Neuronal stem cell (in vitro differentiated cells): ENCODE measurements around the gene GGCX.

ENCODE experiments used
- DNase-seq: peaks from one replicate; pipeline ENCODE4 v3.0.0-alpha.2; 2013; ENCODE audit warnings: low spot score
- H2AFZ ChIP-seq: one replicate; pipeline ENCODE4 v1.6.1; 2013; ENCODE audit warnings: mild to moderate bottlenecking, low read length, inconsistent platforms
- H2AK5ac ChIP-seq: 2 replicates; pipeline ENCODE4 v1.6.1; 2013; ENCODE audit warnings: low read depth, mild to moderate bottlenecking, inconsistent platforms, low read length, moderate library complexity, mixed read lengths
- H2BK120ac ChIP-seq: 2 replicates; pipeline ENCODE4 v1.6.1; 2013; ENCODE audit warnings: low read depth, mild to moderate bottlenecking, inconsistent platforms, low read length, moderate library complexity, mixed read lengths
- H2BK12ac ChIP-seq: one replicate; pipeline ENCODE4 v1.6.1; 2013; ENCODE audit warnings: low read length, inconsistent platforms
- H2BK15ac ChIP-seq: 2 replicates; pipeline ENCODE4 v1.6.1; 2013; ENCODE audit warnings: mild to moderate bottlenecking, low read length, inconsistent platforms, mixed read lengths
- H2BK5ac ChIP-seq: one replicate; pipeline ENCODE4 v1.6.1; 2013; ENCODE audit warnings: inconsistent platforms, mild to moderate bottlenecking, low read length, moderate library complexity
- H3K14ac ChIP-seq: one replicate; pipeline ENCODE4 v1.6.1; 2013; ENCODE audit warnings: low read length, inconsistent platforms
- H3K18ac ChIP-seq: 2 replicates; pipeline ENCODE4 v1.6.1; 2013; ENCODE audit warnings: low read length, inconsistent platforms
- H3K23ac ChIP-seq: 2 replicates; pipeline ENCODE4 v1.6.1; 2013; ENCODE audit warnings: low read depth, mild to moderate bottlenecking, mixed read lengths, low read length, inconsistent platforms; ENCODE audit not compliant: poor library complexity
- H3K27ac ChIP-seq: replicated peaks from 3 replicates; pipeline ENCODE4 v1.5.1; 2013; ENCODE audit warnings: low read length, inconsistent platforms
- H3K27me3 ChIP-seq, 3 experiments: 2 replicates each; pipeline ENCODE4 v1.6.1; 2013; ENCODE audit warnings: low read length in 3 of 3, mild to moderate bottlenecking in 2 of 3, inconsistent platforms in 1 of 3, low read depth in 1 of 3, mixed read lengths in 1 of 3, moderate library complexity in 1 of 3; ENCODE audit not compliant: control insufficient read depth in 3 of 3, insufficient read depth in 3 of 3
- H3K36me3 ChIP-seq, 2 donors: replicated peaks in 1 of 2; 2 replicates each; pipeline ENCODE4 v1.6.1; 2013; ENCODE audit warnings: low read length in 2 of 2; ENCODE audit not compliant: control insufficient read depth in 2 of 2, insufficient read depth in 2 of 2
- H3K4ac ChIP-seq: 2 replicates; pipeline ENCODE4 v1.6.1; 2013; ENCODE audit warnings: inconsistent platforms, mild to moderate bottlenecking, low read length, moderate library complexity
- H3K4me1 ChIP-seq, 2 donors: 1 replicate in 1 of 2; 2 replicates in 1 of 2; pipeline ENCODE4 v1.6.1; 2013; ENCODE audit warnings: low read length in 2 of 2, low read depth in 1 of 2; ENCODE audit not compliant: control insufficient read depth in 2 of 2, insufficient read depth in 1 of 2
- H3K4me2 ChIP-seq: one replicate; pipeline ENCODE4 v1.6.1; 2013; ENCODE audit warnings: mild to moderate bottlenecking, low read length, inconsistent platforms; ENCODE audit not compliant: insufficient read depth, poor library complexity, severe bottlenecking
- H3K4me3 ChIP-seq, 2 donors: 2 replicates each; pipeline ENCODE4 v1.5.1; 2013; ENCODE audit warnings: low read length in 2 of 2, mild to moderate bottlenecking in 2 of 2, inconsistent platforms in 1 of 2, moderate library complexity in 1 of 2
- H3K79me1 ChIP-seq: one replicate; pipeline ENCODE4 v1.6.1; 2013; ENCODE audit warnings: low read depth, mild to moderate bottlenecking, inconsistent platforms, low read length, moderate library complexity
- H3K9ac ChIP-seq: one replicate; pipeline ENCODE4 v1.6.1; 2013; ENCODE audit warnings: mild to moderate bottlenecking, low read depth, low read length, inconsistent platforms; ENCODE audit not compliant: poor library complexity
- H3K9me3 ChIP-seq, 2 donors: replicated peaks in 1 of 2; 2 replicates each; pipeline versions ENCODE3 to v1.6.1; 2013; ENCODE audit warnings: low read length in 2 of 2, mild to moderate bottlenecking in 2 of 2, inconsistent platforms in 1 of 2, low read depth in 1 of 2, mixed read lengths in 1 of 2, moderate library complexity in 1 of 2; ENCODE audit not compliant: control insufficient read depth in 2 of 2, insufficient read depth in 1 of 2
- H4K8ac ChIP-seq: one replicate; pipeline ENCODE4 v1.6.1; 2013; ENCODE audit warnings: low read depth, mild to moderate bottlenecking, inconsistent platforms, low read length, moderate library complexity
- H4K91ac ChIP-seq: one replicate; pipeline ENCODE4 v1.6.1; 2013; ENCODE audit warnings: low read length, low read depth, mild to moderate bottlenecking, inconsistent platforms; ENCODE audit not compliant: poor library complexity
- WGBS, 2 donors: extraction: QIAGEN DNeasy Blood & Tissue Kit; methylation state at CpG; one replicate each; pipeline ENCODE4 v1.1.7; 2013; ENCODE audit warnings: missing lambda C conversion rate in 2 of 2, mixed read lengths in 1 of 2; ENCODE audit not compliant: insufficient read length in 2 of 2, insufficient replicate concordance in 1 of 2; ENCODE audit errors: extremely low coverage in 2 of 2; 5-methylcytosine and 5-hydroxymethylcytosine counted together

The GGCX gene

GRCh38 chr2:85503168-85503850 lies 58.0 kb downstream of the GGCX start:
- H2AFZ ChIP-seq = no peak overlapping the region
- no peak overlapping the region for H2BK15ac ChIP-seq
- DNase-seq = no peak
- peak overlapping the region; percentile 54 for H3K18ac ChIP-seq
- no peak overlapping the region for H3K4me3 ChIP-seq
- no peak overlapping the region for H4K8ac ChIP-seq
- peaks cover 0 to 15% (median 0%) of the 10 kb centered on the region in 3 experiments for H3K27me3 ChIP-seq
- H3K14ac ChIP-seq = no peak overlapping the region
- no peak overlapping the region for H3K4ac ChIP-seq
- no peak overlapping the region for H3K27ac ChIP-seq
- no peak overlapping the region for H2BK12ac ChIP-seq
- H3K4me1 ChIP-seq = no peaks in the 10 kb centered on the region
- H2AK5ac ChIP-seq = peak overlapping the region; percentile 47
- no peaks in the 10 kb centered on the region for H3K79me1 ChIP-seq
- no peak overlapping the region for H3K4me2 ChIP-seq
- H2BK5ac ChIP-seq = no peak overlapping the region
- no peaks in the 10 kb centered on the region for H3K9me3 ChIP-seq
- H3K9ac ChIP-seq = no peak overlapping the region
- H3K23ac ChIP-seq = peak overlapping the region; percentile 52
- no peak overlapping the region for H2BK120ac ChIP-seq
- no peaks in the 10 kb centered on the region for H3K36me3 ChIP-seq
- no CpG with 5 or more reads among the region's 17 CpGs for WGBS, 2 donors
- H4K91ac ChIP-seq = no peak overlapping the region

- Histone ChIP-seq H4K8ac (no peak overlapping the region), H3K27me3 (peaks cover 0 to 15% (median 0%) of the 10 kb centered on the region in 3 experiments), H3K9ac (no peak overlapping the region), H2AK5ac (no peak overlapping the region), H2AFZ (no peak overlapping the region), H3K4me1 (no peaks in the 10 kb centered on the region), H2BK120ac (no peak overlapping the region), H3K27ac (no peak overlapping the region), H4K91ac (no peak overlapping the region), H3K4me2 (no peak overlapping the region), H2BK12ac (no peak overlapping the region), H2BK5ac (no peak overlapping the region), H3K18ac (no peak overlapping the region), H3K4ac (no peak overlapping the region), H3K23ac (no peak overlapping the region), H3K9me3 (no peaks in the 10 kb centered on the region), H2BK15ac (no peak overlapping the region), H3K14ac (no peak overlapping the region), H3K4me3 (no peak overlapping the region), H3K79me1 (no peaks in the 10 kb centered on the region), H3K36me3 (no peaks in the 10 kb centered on the region)
- no peak for DNase-seq
- no CpG with 5 or more reads among the region's 3 CpGs for WGBS, 2 donors
Measured at GRCh38 chr2:85502720-85503119, 58.6 kb downstream of the GGCX start.

- Histone ChIP-seq H2BK12ac (no peak overlapping the region), H3K4ac (no peak overlapping the region), H2BK15ac (no peak overlapping the region), H3K4me1 (no peaks in the 10 kb centered on the region), H3K18ac (no peak overlapping the region), H3K27me3 (peaks cover 0 to 16% (median 0%) of the 10 kb centered on the region in 3 experiments), H3K23ac (no peak overlapping the region), H3K14ac (no peak overlapping the region), H2BK120ac (no peak overlapping the region), H3K9ac (no peak overlapping the region), H3K27ac (no peak overlapping the region), H2AK5ac (no peak overlapping the region), H3K4me2 (no peak overlapping the region), H2AFZ (no peak overlapping the region), H2BK5ac (no peak overlapping the region), H3K4me3 (no peak overlapping the region), H4K8ac (no peak overlapping the region), H3K36me3 (no peaks in the 10 kb centered on the region), H3K79me1 (peaks cover 2% of the 10 kb centered on the region), H4K91ac (no peak overlapping the region), H3K9me3 (no peaks in the 10 kb centered on the region)
- DNase-seq = no peak
- WGBS, 2 donors = no CpG with 5 or more reads among the region's 3 CpGs
Measured at GRCh38 chr2:85501248-85501647, 60.0 kb downstream of the GGCX start.

- no peak overlapping the region for H3K23ac ChIP-seq
- WGBS, 2 donors = 100% methylated on average over 2 of the region's 4 CpGs; no CpG with 5 or more reads in 1 of the 2 donors
- H2BK12ac ChIP-seq = no peak overlapping the region
- peaks cover 0 to 8% (median 0%) of the 10 kb centered on the region in 3 experiments for H3K27me3 ChIP-seq
- DNase-seq = no peak
- H2AK5ac ChIP-seq = no peak overlapping the region
- H3K9me3 ChIP-seq = no peaks in the 10 kb centered on the region
- H3K4me3 ChIP-seq = no peak overlapping the region
- H3K14ac ChIP-seq = no peak overlapping the region
- no peak overlapping the region for H2BK120ac ChIP-seq
- no peaks in the 10 kb centered on the region for H3K36me3 ChIP-seq
- H3K27ac ChIP-seq = no peak overlapping the region
- no peak overlapping the region for H3K18ac ChIP-seq
- no peak overlapping the region for H2BK15ac ChIP-seq
- no peak overlapping the region for H2BK5ac ChIP-seq
- H4K8ac ChIP-seq = no peak overlapping the region
- H4K91ac ChIP-seq = no peak overlapping the region
- H3K4ac ChIP-seq = no peak overlapping the region
- H3K4me2 ChIP-seq = no peak overlapping the region
- H3K4me1 ChIP-seq = no peaks in the 10 kb centered on the region
- no peak overlapping the region for H3K9ac ChIP-seq
- peaks cover 2% of the 10 kb centered on the region for H3K79me1 ChIP-seq
- no peak overlapping the region for H2AFZ ChIP-seq
Measured at GRCh38 chr2:85497944-85498630, 63.2 kb downstream of the GGCX start.
